ENCODE measurements around the gene AK1.
"Not testable (repeated sequence)": the region's sequence is repeated elsewhere in the genome, so short reads cannot be mapped to it uniquely, and the experiment has no call there.

The AK1 gene

GRCh38 chr9:127876026-127876763, 1.3 kb downstream of the AK1 start:
- no peak overlapping the region for H3K9ac ChIP-seq (ENCODE audit: low read depth in 1 of 2, low read length in 2 of 2)

DNA sequence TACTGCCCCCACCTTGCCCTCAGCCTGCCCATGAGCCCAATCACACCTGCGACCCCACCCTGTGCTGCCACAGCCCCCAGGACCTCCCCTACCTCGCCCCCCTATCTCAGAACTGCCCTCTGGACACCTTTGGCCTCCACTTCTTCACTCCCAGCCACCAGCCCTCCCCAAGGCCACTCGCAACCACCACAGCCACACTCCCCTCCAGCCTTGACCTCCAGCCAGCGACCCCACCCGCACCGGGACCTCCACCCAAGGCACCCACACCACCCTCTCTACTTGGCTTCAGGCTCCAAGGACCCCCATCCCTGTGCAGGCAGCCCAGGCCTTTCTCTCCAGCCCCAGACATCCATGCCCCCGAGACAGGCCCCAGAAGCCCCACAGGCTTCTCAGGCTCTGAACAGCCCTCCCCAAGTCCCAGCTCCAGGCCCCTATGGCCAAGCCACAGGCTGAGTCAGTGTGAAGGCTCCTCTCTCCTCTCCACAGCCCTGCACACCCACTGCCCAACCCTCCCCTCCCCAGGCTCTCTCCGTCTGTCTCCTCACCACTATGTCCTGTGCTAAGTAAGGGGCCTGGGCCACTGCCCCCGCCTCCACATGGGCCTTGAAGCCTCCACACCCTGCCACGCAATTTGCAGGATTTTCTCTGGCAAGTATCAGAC, 2.0 kb downstream of the AK1 start:
- no peaks in the 10 kb centered on the region for H3K27me3 ChIP-seq (ENCODE audit: control insufficient read depth in 1 of 2, insufficient read depth in 2 of 2, low read length in 2 of 2)
- no peak overlapping the region for H3K27ac ChIP-seq (ENCODE audit: low read depth, low read length)
- H3K36me3 ChIP-seq (ENCODE audit: control insufficient read depth in 1 of 2, insufficient read depth in 2 of 2, low read length in 2 of 2), result peaks cover 0 to 5% of the 10 kb centered on the region in 2 donors
- H3K9ac ChIP-seq (ENCODE audit: low read depth in 1 of 2, low read length in 2 of 2), result no peak overlapping the region
- peaks cover 11 to 31% of the 10 kb centered on the region in 2 donors for H3K4me1 ChIP-seq (ENCODE audit: control insufficient read depth in 1 of 2, insufficient read depth in 2 of 2, low read length in 2 of 2)
- peak overlapping the region in 1 of 2 donors; percentile 2 for H3K4me3 ChIP-seq (ENCODE audit: low read depth in 1 of 2, low read length in 2 of 2)
- no peaks in the 10 kb centered on the region for H3K9me3 ChIP-seq (ENCODE audit: control insufficient read depth in 1 of 2, low read length in 2 of 2)

More at GRCh38 chr9:127876026-127876763, 1.3 kb downstream of the AK1 start:
- no peaks in the 10 kb centered on the region for H3K27me3 ChIP-seq (ENCODE audit: control insufficient read depth in 1 of 2, insufficient read depth in 2 of 2, low read length in 2 of 2)
- H3K4me1 ChIP-seq (ENCODE audit: control insufficient read depth in 1 of 2, insufficient read depth in 2 of 2, low read length in 2 of 2), result peaks cover 11 to 31% of the 10 kb centered on the region in 2 donors
- no peaks in the 10 kb centered on the region for H3K36me3 ChIP-seq (ENCODE audit: control insufficient read depth in 1 of 2, insufficient read depth in 2 of 2, low read length in 2 of 2)
- no peaks in the 10 kb centered on the region for H3K9me3 ChIP-seq (ENCODE audit: control insufficient read depth in 1 of 2, low read length in 2 of 2)
- no peak overlapping the region for H3K27ac ChIP-seq (ENCODE audit: low read depth, low read length)
- peak overlapping the region; percentile 34 to 65 for H3K4me3 ChIP-seq (ENCODE audit: low read depth in 1 of 2, low read length in 2 of 2)

GRCh38 chr9:127874301-127875221, 2.9 kb downstream of the AK1 start:
- Histone ChIP-seq H3K4me3 (ENCODE audit: low read depth in 1 of 2, low read length in 2 of 2) (no peak overlapping the region), H3K9me3 (ENCODE audit: control insufficient read depth in 1 of 2, low read length in 2 of 2) (no peaks in the 10 kb centered on the region), H3K4me1 (ENCODE audit: control insufficient read depth in 1 of 2, insufficient read depth in 2 of 2, low read length in 2 of 2) (peaks cover 11 to 31% of the 10 kb centered on the region in 2 donors), H3K27ac (ENCODE audit: low read depth, low read length) (no peak overlapping the region), H3K27me3 (ENCODE audit: control insufficient read depth in 1 of 2, insufficient read depth in 2 of 2, low read length in 2 of 2) (no peaks in the 10 kb centered on the region), H3K9ac (ENCODE audit: low read depth in 1 of 2, low read length in 2 of 2) (no peak overlapping the region), H3K36me3 (ENCODE audit: control insufficient read depth in 1 of 2, insufficient read depth in 2 of 2, low read length in 2 of 2) (peaks cover 0 to 5% of the 10 kb centered on the region in 2 donors)

DNA sequence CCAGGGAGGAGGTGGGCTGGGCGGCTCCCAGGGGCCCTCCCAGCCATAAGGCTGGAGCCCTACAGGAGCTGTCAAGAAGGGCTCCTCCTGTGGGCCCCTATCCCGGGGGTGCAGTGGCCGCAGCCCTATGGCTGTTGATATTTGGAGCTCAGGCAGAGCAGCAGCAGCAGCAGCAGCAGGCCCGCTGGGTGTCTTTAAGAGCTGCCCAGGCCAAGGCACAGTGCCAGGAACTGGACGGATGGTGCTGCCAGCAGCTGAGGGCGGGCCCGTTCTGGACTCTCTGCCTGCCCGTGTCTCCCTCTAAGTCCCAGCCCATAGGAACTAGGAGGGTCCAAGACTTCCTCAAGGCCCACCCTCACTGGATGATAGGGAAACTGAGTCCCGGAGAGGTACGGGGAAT, 3.6 kb downstream of the AK1 start:
- Histone ChIP-seq H3K9me3 (ENCODE audit: control insufficient read depth in 1 of 2, low read length in 2 of 2) (no peaks in the 10 kb centered on the region), H3K4me1 (ENCODE audit: control insufficient read depth in 1 of 2, insufficient read depth in 2 of 2, low read length in 2 of 2) (peaks cover 11 to 31% of the 10 kb centered on the region in 2 donors), H3K9ac (ENCODE audit: low read depth in 1 of 2, low read length in 2 of 2) (no peak overlapping the region), H3K27me3 (ENCODE audit: control insufficient read depth in 1 of 2, insufficient read depth in 2 of 2, low read length in 2 of 2) (no peaks in the 10 kb centered on the region), H3K36me3 (ENCODE audit: control insufficient read depth in 1 of 2, insufficient read depth in 2 of 2, low read length in 2 of 2) (peaks cover 0 to 5% of the 10 kb centered on the region in 2 donors), H3K27ac (ENCODE audit: low read depth, low read length) (no peak overlapping the region), H3K4me3 (ENCODE audit: low read depth in 1 of 2, low read length in 2 of 2) (no peak overlapping the region)

- Histone ChIP-seq H3K27ac (ENCODE audit: low read depth, low read length) (no peak overlapping the region), H3K9ac (ENCODE audit: low read depth in 1 of 2, low read length in 2 of 2) (no peak overlapping the region), H3K36me3 (ENCODE audit: control insufficient read depth in 1 of 2, insufficient read depth in 2 of 2, low read length in 2 of 2) (peaks cover 0 to 5% of the 10 kb centered on the region in 2 donors), H3K27me3 (ENCODE audit: control insufficient read depth in 1 of 2, insufficient read depth in 2 of 2, low read length in 2 of 2) (no peaks in the 10 kb centered on the region), H3K4me3 (ENCODE audit: low read depth in 1 of 2, low read length in 2 of 2) (no peak overlapping the region), H3K4me1 (ENCODE audit: control insufficient read depth in 1 of 2, insufficient read depth in 2 of 2, low read length in 2 of 2) (peaks cover 11 to 30% of the 10 kb centered on the region in 2 donors), H3K9me3 (ENCODE audit: control insufficient read depth in 1 of 2, low read length in 2 of 2) (no peaks in the 10 kb centered on the region)
Measured at GRCh38 chr9:127873223-127873691, 4.2 kb downstream of the AK1 start.

DNA sequence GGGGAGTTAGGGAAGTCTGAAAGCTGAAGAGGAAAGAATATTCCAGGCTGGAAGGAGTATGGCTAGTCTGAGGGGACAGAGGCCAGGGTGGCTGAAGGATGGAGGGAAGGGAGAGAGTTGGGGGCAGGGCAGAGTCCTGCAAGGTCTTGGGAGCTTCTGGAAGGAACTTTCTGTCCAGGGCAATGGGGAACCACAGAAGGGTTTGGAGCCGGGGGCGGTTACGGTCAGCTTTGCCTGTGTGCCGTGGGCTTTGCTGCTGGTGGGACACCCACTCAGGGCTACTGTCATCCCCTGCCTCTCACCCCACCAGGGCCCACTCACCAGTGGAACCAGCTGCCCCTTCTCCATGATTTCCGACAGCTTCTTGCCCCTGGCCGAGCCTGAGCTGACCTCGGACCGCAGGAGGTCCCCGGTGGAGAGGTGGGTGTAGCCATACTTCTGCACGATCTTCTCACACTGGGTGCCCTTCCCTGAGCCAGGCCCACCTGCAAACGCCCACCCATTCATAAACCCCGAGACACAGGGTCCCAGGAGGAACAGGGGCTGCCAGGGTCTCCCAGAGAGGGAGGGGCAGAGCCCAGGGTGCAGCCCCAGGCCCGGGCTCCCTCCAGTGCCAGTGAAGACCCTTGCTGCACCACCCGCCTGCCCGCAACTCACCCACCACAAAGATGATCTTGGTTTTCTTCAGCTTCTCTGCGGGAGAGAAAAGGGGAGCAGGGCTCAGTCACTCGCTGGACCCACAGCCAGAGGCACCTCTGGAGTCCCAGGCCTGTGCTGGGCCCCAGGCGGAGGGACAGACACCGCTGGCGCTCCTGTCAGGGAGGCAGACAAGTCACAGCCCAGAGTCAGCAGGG, 4.9 kb downstream of the AK1 start:
- Histone ChIP-seq H3K27ac (ENCODE audit: low read depth, low read length) (no peak overlapping the region), H3K9ac (ENCODE audit: low read depth in 1 of 2, low read length in 2 of 2) (no peak overlapping the region), H3K9me3 (ENCODE audit: control insufficient read depth in 1 of 2, low read length in 2 of 2) (no peaks in the 10 kb centered on the region), H3K27me3 (ENCODE audit: control insufficient read depth in 1 of 2, insufficient read depth in 2 of 2, low read length in 2 of 2) (no peaks in the 10 kb centered on the region), H3K4me1 (ENCODE audit: control insufficient read depth in 1 of 2, insufficient read depth in 2 of 2, low read length in 2 of 2) (peaks cover 11 to 24% of the 10 kb centered on the region in 2 donors), H3K36me3 (ENCODE audit: control insufficient read depth in 1 of 2, insufficient read depth in 2 of 2, low read length in 2 of 2) (peaks cover 0 to 5% of the 10 kb centered on the region in 2 donors), H3K4me3 (ENCODE audit: low read depth in 1 of 2, low read length in 2 of 2) (no peak overlapping the region)

DNA sequence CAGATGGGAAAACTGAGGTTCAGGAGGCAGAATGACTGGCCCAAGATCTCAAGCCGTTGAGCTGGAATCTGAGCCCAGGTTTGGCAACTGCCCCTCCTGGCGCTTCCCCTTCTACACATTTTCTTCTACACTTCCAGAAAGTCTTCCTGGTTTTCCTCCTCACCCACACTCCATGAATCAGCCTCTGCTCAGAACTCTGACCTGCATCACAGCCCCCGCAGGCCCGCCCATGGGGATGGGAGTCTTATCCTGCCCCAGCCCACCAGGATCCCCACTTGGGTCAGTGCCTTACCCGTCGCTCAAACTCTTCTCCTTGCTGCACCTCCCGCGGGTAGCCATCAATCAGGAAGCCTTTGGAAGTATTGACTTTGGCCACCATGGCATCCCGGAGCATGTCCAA, 5.9 kb downstream of the AK1 start:
- H3K27ac ChIP-seq (ENCODE audit: low read depth, low read length), result no peak overlapping the region
- H3K9ac ChIP-seq (ENCODE audit: low read depth in 1 of 2, low read length in 2 of 2), result no peak overlapping the region
- peaks cover 5 to 16% of the 10 kb centered on the region in 2 donors for H3K4me1 ChIP-seq (ENCODE audit: control insufficient read depth in 1 of 2, insufficient read depth in 2 of 2, low read length in 2 of 2)
- no peaks in the 10 kb centered on the region for H3K27me3 ChIP-seq (ENCODE audit: control insufficient read depth in 1 of 2, insufficient read depth in 2 of 2, low read length in 2 of 2)
- H3K4me3 ChIP-seq (ENCODE audit: low read depth in 1 of 2, low read length in 2 of 2), result no peak overlapping the region
- H3K36me3 ChIP-seq (ENCODE audit: control insufficient read depth in 1 of 2, insufficient read depth in 2 of 2, low read length in 2 of 2), result peaks cover 0 to 5% of the 10 kb centered on the region in 2 donors
- H3K9me3 ChIP-seq (ENCODE audit: control insufficient read depth in 1 of 2, low read length in 2 of 2), result no peaks in the 10 kb centered on the region

DNA sequence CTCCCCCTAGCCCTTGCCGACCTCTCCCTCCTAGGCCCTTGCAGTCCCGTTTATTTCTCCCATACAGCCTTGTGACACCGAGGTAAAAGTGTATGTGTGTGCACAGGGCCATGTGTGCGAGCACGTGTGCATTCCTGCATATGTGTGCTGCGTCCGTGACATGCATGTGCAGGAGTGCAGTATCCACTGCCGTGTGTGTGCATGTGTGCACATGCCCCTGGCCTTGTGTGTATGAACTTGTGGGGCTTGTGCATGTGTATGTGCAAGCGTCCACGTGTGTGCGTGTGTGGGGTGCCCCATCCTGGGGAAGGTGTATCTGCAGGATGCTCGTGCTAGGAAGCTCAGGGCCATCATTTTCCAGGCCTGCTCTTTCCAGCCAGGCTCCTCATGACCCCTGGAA, 6.6 kb downstream of the AK1 start:
- H3K9ac ChIP-seq (ENCODE audit: low read depth in 1 of 2, low read length in 2 of 2), result no peak overlapping the region
- H3K4me3 ChIP-seq (ENCODE audit: low read depth in 1 of 2, low read length in 2 of 2), result no peak overlapping the region
- peaks cover 0 to 5% of the 10 kb centered on the region in 2 donors for H3K36me3 ChIP-seq (ENCODE audit: control insufficient read depth in 1 of 2, insufficient read depth in 2 of 2, low read length in 2 of 2)
- no peaks in the 10 kb centered on the region for H3K27me3 ChIP-seq (ENCODE audit: control insufficient read depth in 1 of 2, insufficient read depth in 2 of 2, low read length in 2 of 2)
- H3K9me3 ChIP-seq (ENCODE audit: control insufficient read depth in 1 of 2, low read length in 2 of 2), result no peaks in the 10 kb centered on the region
- H3K4me1 ChIP-seq (ENCODE audit: control insufficient read depth in 1 of 2, insufficient read depth in 2 of 2, low read length in 2 of 2), result peaks cover under 1 to 13% of the 10 kb centered on the region in 2 donors
- no peak overlapping the region for H3K27ac ChIP-seq (ENCODE audit: low read depth, low read length)

GRCh38 chr9:127870153-127870491, 7.4 kb downstream of the AK1 start:
- H3K9me3 ChIP-seq (ENCODE audit: control insufficient read depth in 1 of 2, low read length in 2 of 2); H3K27me3 ChIP-seq (ENCODE audit: control insufficient read depth in 1 of 2, insufficient read depth in 2 of 2, low read length in 2 of 2); H3K4me3 ChIP-seq (ENCODE audit: low read depth in 1 of 2, low read length in 2 of 2); H3K9ac ChIP-seq (ENCODE audit: low read depth in 1 of 2, low read length in 2 of 2); H3K36me3 ChIP-seq (ENCODE audit: control insufficient read depth in 1 of 2, insufficient read depth in 2 of 2, low read length in 2 of 2); H3K27ac ChIP-seq (ENCODE audit: low read depth, low read length): not testable (repeated sequence)
- H3K4me1 ChIP-seq (ENCODE audit: control insufficient read depth in 1 of 2, insufficient read depth in 2 of 2, low read length in 2 of 2), result peaks cover 0 to 11% of the 10 kb centered on the region in 2 donors

Measured in duodenal mucosa (tissue), 2 donors.